HG03045 (cell line): ENCODE data around the gene UGT2B28.
"Not testable (repeated sequence)": the region's sequence is repeated elsewhere in the genome, so short reads cannot be mapped to it uniquely, and the experiment has no call there.

Experiments used
- ATAC-seq: cut with Tn5 transposase; IDR thresholded peaks from one replicate; pipeline ENCODE4 v1.9.1; 2021; ENCODE audit warnings: mild to moderate bottlenecking, moderate library complexity; ENCODE audit not compliant: unreplicated experiment

Gene UGT2B28

DNA sequence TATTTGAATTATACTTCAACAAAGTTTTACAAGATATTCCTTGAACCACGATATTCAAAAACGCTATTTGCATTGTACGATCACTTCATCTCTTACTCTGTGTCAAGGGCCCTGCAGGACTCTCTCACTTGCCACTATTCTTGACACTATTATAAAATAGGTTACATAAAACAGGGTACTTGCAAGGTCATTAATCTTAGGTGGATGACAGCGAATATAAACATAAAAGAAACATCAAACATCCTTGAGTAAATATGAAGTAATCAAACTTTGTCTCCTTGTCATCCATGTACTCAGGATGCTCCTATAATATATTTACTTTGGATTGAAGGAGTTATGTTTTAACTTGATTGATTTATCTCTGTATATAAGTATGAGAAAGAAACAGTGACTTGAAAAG is at the start of gene UGT2B28:
UGT2B28 (plus strand) TSS at position 395 of the 400 bp plus-strand sequence. CDS start 26 bp downstream, outside the sequence.
- not testable (repeated sequence) for ATAC-seq

GRCh38 chr4:69239092-69239491 is 41.2 kb upstream of the UGT2B28 start:
- ATAC-seq: no peak

- no peak for ATAC-seq
These were observed 40.6 kb upstream of the UGT2B28 start for GRCh38 chr4:69239557-69240168.

GRCh38 chr4:69240787-69241186 is 39.5 kb upstream of the UGT2B28 start:
- ATAC-seq: not testable (repeated sequence)

- not testable (repeated sequence) for ATAC-seq
These were observed 38.5 kb upstream of the UGT2B28 start for GRCh38 chr4:69241746-69242145.

DNA sequence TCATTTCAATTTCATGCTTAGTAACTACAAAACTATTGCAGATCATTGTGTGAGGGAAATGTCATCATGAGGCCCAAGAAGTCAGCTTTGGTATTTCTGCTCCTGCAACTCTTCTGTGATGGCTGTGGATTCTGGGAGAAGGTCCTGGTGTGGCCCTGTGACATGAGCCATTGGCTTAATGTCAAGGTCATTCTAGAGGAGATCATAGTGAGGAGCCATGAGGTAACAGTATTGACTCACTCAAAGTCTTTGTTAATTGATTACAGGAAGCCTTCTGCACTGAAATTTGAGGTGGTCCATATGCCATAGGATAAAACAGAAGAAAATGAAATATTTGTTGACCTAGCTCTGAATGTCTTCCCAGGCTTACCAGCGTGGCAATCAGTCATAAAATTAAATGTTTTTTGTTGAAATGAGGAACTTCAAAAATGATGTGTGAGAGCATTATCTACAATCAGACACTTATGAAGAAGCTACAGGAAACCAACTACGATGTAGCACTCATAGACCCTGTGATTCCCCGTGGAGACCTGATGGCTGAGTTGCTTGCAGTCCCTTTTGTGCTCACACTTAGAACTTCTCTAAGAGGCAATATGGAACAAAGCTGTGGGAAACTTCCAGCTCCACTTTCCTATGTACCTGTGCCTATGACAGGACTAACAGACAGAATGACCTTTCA is 37.6 kb upstream of the UGT2B28 start:
- ATAC-seq: not testable (repeated sequence)

DNA sequence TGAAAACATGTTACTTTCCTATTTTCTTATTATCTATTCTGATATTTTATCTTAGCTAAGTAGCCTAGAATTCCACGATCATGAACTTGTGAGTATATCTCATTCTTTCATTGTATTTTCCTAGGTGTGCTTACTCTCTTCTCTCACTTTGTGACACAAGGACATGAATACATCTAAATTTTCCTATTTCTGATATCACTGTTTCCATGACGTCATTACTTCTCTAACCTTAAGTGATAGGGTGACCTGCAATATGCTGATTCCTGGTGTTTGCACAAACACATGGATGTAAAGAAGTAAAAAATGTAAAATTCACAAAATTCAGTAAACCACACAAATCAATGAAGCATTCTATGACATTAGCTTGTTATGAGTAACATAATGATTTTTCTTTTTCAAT is 29.4 kb upstream of the UGT2B28 start:
- ATAC-seq: not testable (repeated sequence)

GRCh38 chr4:69253147-69253772 is 27.0 kb upstream of the UGT2B28 start:
- ATAC-seq: not testable (repeated sequence)

DNA sequence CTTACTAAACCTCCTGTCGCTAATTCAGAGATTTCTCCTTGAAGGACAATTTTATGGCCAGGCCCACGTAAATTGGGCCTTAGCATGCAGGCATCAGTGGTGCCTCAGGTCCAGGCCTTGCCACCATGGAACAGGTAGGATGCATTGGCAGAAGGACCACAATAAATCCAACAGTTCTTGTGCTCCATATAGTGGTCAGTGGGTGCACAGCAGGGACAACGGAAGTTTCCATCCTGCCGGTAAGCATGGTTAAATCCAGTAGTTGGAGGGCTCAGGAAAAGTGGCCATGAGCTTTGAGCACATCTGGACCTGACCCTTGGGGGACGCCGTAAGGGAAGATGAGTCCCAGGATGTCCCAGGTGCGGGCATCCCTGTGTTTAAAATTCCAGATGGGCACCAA is 11.7 kb upstream of the UGT2B28 start:
- not testable (repeated sequence) for ATAC-seq

GRCh38 chr4:69296356-69296755 is 16.1 kb downstream of the UGT2B28 start:
- ATAC-seq: not testable (repeated sequence)

GRCh38 chr4:69308426-69309033 is 28.3 kb downstream of the UGT2B28 start:
- not testable (repeated sequence) for ATAC-seq

DNA sequence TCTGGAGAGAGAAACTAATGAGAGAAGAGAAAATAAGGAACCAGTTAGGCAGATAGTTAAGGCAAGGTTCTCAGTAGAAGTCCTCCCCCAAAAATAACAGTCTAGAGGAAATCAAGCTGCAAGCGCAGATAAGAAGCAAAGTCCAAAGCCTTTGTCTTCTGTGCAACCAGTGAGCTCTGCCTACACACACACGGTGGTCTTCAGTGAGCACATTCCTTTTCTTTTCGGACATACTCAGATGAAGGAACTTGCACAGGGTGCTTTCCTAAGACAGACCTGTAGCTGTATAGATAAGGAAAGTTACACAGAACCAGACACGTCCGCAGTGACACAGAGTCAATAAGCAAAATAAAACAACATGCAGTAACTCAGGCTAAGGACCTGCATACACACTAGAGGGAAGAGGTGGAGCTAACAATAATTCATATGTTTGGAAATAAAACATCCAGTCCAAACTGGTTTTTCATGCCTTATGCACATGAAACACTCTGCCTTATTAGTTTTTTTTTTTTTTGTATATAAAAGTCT is 29.3 kb downstream of the UGT2B28 start:
- not testable (repeated sequence) for ATAC-seq

GRCh38 chr4:69310262-69310661 is 30.0 kb downstream of the UGT2B28 start:
- ATAC-seq: not testable (repeated sequence)

- ATAC-seq: not testable (repeated sequence)
These were observed 37.5 kb downstream of the UGT2B28 start for GRCh38 chr4:69317669-69318298.

- ATAC-seq: no peak
These were observed 41.0 kb downstream of the UGT2B28 start for GRCh38 chr4:69321153-69321729.

DNA sequence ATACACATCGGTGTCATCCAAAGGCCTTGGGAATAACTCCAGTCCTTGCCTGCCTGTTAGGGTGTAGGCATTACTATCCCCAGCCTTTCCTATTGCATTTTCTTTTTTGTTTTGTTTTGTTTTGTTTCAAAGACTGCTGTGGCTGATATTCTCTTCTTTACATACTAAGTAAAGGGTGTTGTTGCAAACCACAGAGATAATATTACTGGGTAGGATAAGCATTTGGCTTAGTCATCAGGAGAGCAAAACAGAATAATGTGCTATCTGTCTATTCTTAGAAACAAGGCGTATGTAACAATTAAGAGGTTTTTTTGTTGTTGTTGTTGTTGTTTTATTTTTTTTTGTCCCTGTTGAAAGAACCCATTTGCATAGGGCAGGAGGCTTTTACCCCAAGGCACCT is 41.8 kb downstream of the UGT2B28 start:
- ATAC-seq: no peak

- no peak for ATAC-seq
These were observed 43.0 kb downstream of the UGT2B28 start for GRCh38 chr4:69323284-69323683.

DNA sequence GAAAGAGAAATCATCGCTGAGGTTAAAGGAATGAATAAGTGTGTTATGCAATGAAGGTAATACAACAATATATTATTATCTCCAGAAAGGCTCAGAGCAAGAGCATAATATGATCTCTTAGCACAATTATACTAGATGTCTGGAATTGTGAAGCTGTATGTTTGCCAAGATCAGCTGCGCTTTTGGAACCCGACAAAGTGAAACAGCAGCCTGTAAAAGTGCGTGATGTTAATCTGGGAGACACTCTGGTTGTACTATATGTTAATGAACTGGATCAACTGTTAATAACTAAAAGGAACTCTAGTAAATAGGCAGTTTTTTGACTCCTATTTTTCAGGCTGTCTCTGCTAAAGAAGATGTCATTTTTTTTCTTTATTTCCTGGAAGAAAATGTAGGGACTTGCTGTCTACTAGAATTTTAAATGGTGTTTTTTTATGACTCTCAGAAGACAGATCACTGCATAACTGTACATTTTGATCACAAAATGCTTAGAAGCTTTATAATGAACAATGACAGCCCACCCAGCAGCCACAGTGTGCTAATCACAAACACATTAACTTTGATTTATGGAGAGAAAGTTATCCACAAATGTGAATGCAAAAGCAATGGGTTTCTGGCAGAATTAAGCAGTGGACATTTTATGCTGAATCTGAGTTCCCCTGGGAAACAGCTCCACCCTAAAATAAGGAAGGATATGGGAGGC is 50.2 kb downstream of the UGT2B28 start:
- ATAC-seq: no peak

DNA sequence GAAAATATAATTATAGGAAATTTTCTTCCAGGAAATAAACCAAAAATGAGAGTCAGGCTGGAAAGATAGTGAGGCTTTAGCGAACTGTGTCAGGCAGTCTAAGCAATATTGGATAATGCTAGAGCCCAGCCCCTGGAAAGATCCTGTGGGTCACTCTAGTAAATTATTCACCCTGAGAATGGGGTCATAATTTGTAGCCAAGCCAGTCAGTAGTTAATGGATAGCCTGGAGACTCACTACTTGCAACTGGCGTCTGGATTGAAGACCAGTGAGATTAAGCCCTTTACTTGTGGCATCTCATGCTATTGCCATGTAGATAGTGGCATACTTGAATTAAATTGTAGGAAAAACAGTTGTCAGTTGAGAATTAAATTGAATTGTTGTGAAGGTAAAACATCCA is 51.0 kb downstream of the UGT2B28 start:
- ATAC-seq: not testable (repeated sequence)

DNA sequence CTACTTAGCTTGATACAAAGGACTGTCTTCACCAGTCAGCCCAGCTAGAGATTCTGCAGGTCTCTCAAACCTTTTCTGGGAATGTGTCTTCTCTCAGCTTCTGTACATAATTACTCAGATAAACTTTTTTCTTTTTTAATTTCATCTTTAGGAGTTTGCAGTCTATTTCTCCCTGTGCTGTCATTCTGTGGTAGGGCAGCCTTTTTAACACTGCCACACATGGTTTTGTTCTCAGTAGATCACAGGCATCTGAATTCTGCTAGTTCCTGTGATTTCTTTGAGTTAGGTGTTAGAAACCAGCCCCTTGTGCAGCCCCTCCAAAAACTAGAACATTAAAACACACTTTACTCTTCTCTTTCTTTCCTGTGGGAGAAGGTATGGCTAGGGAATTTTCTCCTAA is 55.2 kb downstream of the UGT2B28 start:
- not testable (repeated sequence) for ATAC-seq
